Ishikawa (cell line): ENCODE data around the gene FLOT1.

Experiments used
- CEBPB ChIP-seq: IDR thresholded peaks from 2 replicates; pipeline ENCODE4 v1.6.1; 2012
- CREB1 ChIP-seq: IDR thresholded peaks from 2 replicates; pipeline ENCODE4 v1.6.1; 2012; ENCODE audit warnings: low read depth
- EP300 ChIP-seq: IDR thresholded peaks from 2 replicates; pipeline ENCODE4 v1.6.1; 2012; ENCODE audit warnings: borderline replicate concordance
- MAX ChIP-seq: IDR thresholded peaks from 2 replicates; pipeline ENCODE4 v1.6.1; 2012
- NFIC ChIP-seq: IDR thresholded peaks from 2 replicates; pipeline ENCODE4 v1.6.1; 2012
- RAD21 ChIP-seq: IDR thresholded peaks from 2 replicates; pipeline ENCODE4 v1.6.1; 2012; ENCODE audit warnings: low read depth
- REST ChIP-seq: IDR thresholded peaks from 2 replicates; pipeline ENCODE4 v1.6.1; 2012; ENCODE audit warnings: low read depth, mild to moderate bottlenecking
- TAF1 ChIP-seq: IDR thresholded peaks from 2 replicates; pipeline ENCODE4 v1.6.1; 2012; ENCODE audit warnings: low read depth, mild to moderate bottlenecking
- TCF12 ChIP-seq: IDR thresholded peaks from 2 replicates; pipeline ENCODE4 v1.6.1; 2012; ENCODE audit warnings: low read depth
- USF1 ChIP-seq: IDR thresholded peaks from 2 replicates; pipeline ENCODE4 v1.6.1; 2012
- YY1 ChIP-seq: IDR thresholded peaks from 2 replicates; pipeline ENCODE4 v1.6.1; 2012; ENCODE audit warnings: low read depth

- no peak for TF ChIP-seq USF1
- TF ChIP-seq MAX, result no peak
- TF ChIP-seq CEBPB, result no peak
- no peak for TF ChIP-seq TAF1
- no peak for TF ChIP-seq REST
- TF ChIP-seq YY1, result no peak
- no peak for TF ChIP-seq EP300
- no peak for TF ChIP-seq RAD21
- TF ChIP-seq CREB1, result no peak
- TF ChIP-seq TCF12, result no peak
- no peak for TF ChIP-seq NFIC
These were observed 20.7 kb upstream of the FLOT1 start for GRCh38 chr6:30763155-30763617.
